HCT116 (cell line): ENCODE measurements around the gene KAT6B. TPM values are rescaled to one million over a fixed set of nuclear protein-coding genes. Genes with fewer than 3 reads are reported as not detected.

Experiments
- ATAC-seq: fragments of 200-7000 bp; cut with Tn5 transposase; 2 replicates; pipeline ENCODE4 v1.9.1; 2020; ENCODE audit warnings: mild to moderate bottlenecking, moderate library complexity
- BruUV-seq: library from RNA; stranded (reverse); fragments of 400-500 nt; replicated peaks from 2 replicates; lab custom pipeline; 2021; lab: Mats Ljungman, UMichigan
- CTCF ChIA-PET: fragments of 300-600 bp; sonication (Branson Sonifier 250); formaldehyde crosslinking; loops from one replicate; lab custom pipeline; 2021; ENCODE audit warnings: antibody characterized with exemption; lab: Charles Lee
- POLR2A ChIA-PET: fragments of 300-600, 350-600 bp; sonication (Branson Sonifier 250); formaldehyde crosslinking; loops from one replicate; lab custom pipeline; 2021; ENCODE audit warnings: antibody characterized with exemption; lab: Charles Lee
- RAD21 ChIA-PET, 2 experiments: fragments of 300-600 bp; sonication (Branson Sonifier 250); formaldehyde crosslinking; loops; one replicate each; lab custom pipeline; 2023; ENCODE audit warnings: low total read pairs in 2 of 2; ENCODE audit not compliant: uncharacterized antibody in 2 of 2, unreplicated experiment in 2 of 2, low non-redundant PET in 1 of 2; lab: Charles Lee
- DNase-seq: peaks from one replicate; pipeline ENCODE4 v3.0.0-alpha.2; 2010; ENCODE audit warnings: low read depth, low spot score
- H2AFZ ChIP-seq: fragments of 200-600 bp; shearing (Covaris generic), sonication (generic); 2 replicates; pipeline ENCODE4 v1.6.1; 2017; ENCODE audit warnings: low read depth, mixed run types, mixed read lengths, antibody characterized with exemption, low read length; ENCODE audit not compliant: poor library complexity, severe bottlenecking
- H3K27ac ChIP-seq: 2 replicates; pipeline ENCODE4 v1.5.1; 2012; ENCODE audit warnings: low read depth, low read length
- H3K27me3 ChIP-seq: fragments of 200-600 bp; sonication (generic); 2 replicates; pipeline ENCODE4 v1.6.1; 2016; ENCODE audit warnings: mixed run types, low read length, mixed read lengths; ENCODE audit not compliant: insufficient read depth
- H3K36me3 ChIP-seq, 2 experiments: fragments of 200-500 bp in 1 of 2; fragments of 200-600 bp in 1 of 2; sonication (Bioruptor generic) in 1 of 2; sonication (generic) in 1 of 2; 2 replicates each; pipeline versions ENCODE4 v1.5.1 to v1.6.1; 2014 to 2016; ENCODE audit warnings: low read length in 2 of 2, inconsistent platforms in 1 of 2, mixed read lengths in 1 of 2, mixed run types in 1 of 2; ENCODE audit not compliant: insufficient read depth in 2 of 2, control insufficient read depth in 1 of 2
- H3K4me1 ChIP-seq, 2 experiments: fragments of 200-600 bp in 1 of 2; sonication (generic) in 1 of 2; 2 replicates each; pipeline versions ENCODE4 v1.5.1 to v1.6.1; 2012 to 2017; ENCODE audit warnings: low read length in 2 of 2, inconsistent platforms in 1 of 2, mild to moderate bottlenecking in 1 of 2, mixed read lengths in 1 of 2, mixed run types in 1 of 2, moderate library complexity in 1 of 2; ENCODE audit not compliant: insufficient read depth in 2 of 2, control insufficient read depth in 1 of 2
- H3K4me2 ChIP-seq: fragments of 200-600 bp; sonication (generic); 2 replicates; pipeline ENCODE4 v1.6.1; 2017; ENCODE audit warnings: mixed run types, low read length, mixed read lengths
- H3K4me3 ChIP-seq, 2 experiments: fragments of 200-600 bp in 1 of 2; sonication (generic) in 1 of 2; replicated peaks in 1 of 2; 2 replicates each; pipeline ENCODE4 v1.5.1; 2011 to 2016; ENCODE audit warnings: low read length in 2 of 2, control low read depth in 1 of 2, low read depth in 1 of 2, mild to moderate bottlenecking in 1 of 2, mixed read lengths in 1 of 2, mixed run types in 1 of 2
- H3K79me2 ChIP-seq: fragments of 200-600 bp; sonication (generic); 2 replicates; pipeline ENCODE4 v1.6.1; 2017; ENCODE audit warnings: mild to moderate bottlenecking, mixed run types, low read length, moderate library complexity, mixed read lengths; ENCODE audit not compliant: insufficient read depth
- H3K9ac ChIP-seq: fragments of 200-600 bp; sonication (generic); 2 replicates; pipeline ENCODE4 v1.6.1; 2016; ENCODE audit warnings: low read length, mixed read lengths
- H3K9me2 ChIP-seq: fragments of 200-600 bp; sonication (generic), shearing (Covaris generic); 2 replicates; pipeline ENCODE4 v1.6.1; 2017; ENCODE audit warnings: mixed run types, mild to moderate bottlenecking, moderate library complexity; ENCODE audit not compliant: insufficient read depth
- H3K9me3 ChIP-seq, 2 experiments: fragments of 200-500 bp in 1 of 2; fragments of 200-600 bp in 1 of 2; sonication (Bioruptor generic) in 1 of 2; sonication (generic) in 1 of 2; 2 replicates each; pipeline ENCODE4 v1.6.1; 2014 to 2017; ENCODE audit warnings: low read length in 2 of 2, mixed read lengths in 2 of 2, inconsistent platforms in 1 of 2, low read depth in 1 of 2, mild to moderate bottlenecking in 1 of 2, mixed run types in 1 of 2, moderate library complexity in 1 of 2; ENCODE audit not compliant: control insufficient read depth in 1 of 2, insufficient read depth in 1 of 2
- H4K20me1 ChIP-seq: fragments of 200-600 bp; sonication (generic), shearing (Covaris generic); 2 replicates; pipeline ENCODE4 v1.6.1; 2017; ENCODE audit warnings: mixed run types, mild to moderate bottlenecking, moderate library complexity; ENCODE audit not compliant: insufficient read depth
- CBX3 ChIP-seq: IDR thresholded peaks from 2 replicates; pipeline ENCODE4 v1.6.1; 2012; ENCODE audit warnings: low read depth
- CTCF ChIP-seq, 3 experiments: fragments of 200-600 bp in 1 of 3; sonication (generic) in 1 of 3; IDR thresholded peaks in 2 of 3; conservative IDR thresholded peaks in 1 of 3; 2 replicates each; pipeline ENCODE4 v1.5.1; 2012 to 2017; ENCODE audit warnings: low read depth in 2 of 3, low read length in 2 of 3, antibody characterized with exemption in 1 of 3, borderline replicate concordance in 1 of 3, control low read depth in 1 of 3, mild to moderate bottlenecking in 1 of 3, mixed read lengths in 1 of 3, mixed run types in 1 of 3, moderate library complexity in 1 of 3; ENCODE audit not compliant: insufficient read depth in 1 of 3
- EGR1 ChIP-seq: IDR thresholded peaks from 2 replicates; pipeline ENCODE4 v1.6.1; 2012; ENCODE audit warnings: low read depth
- ELF1 ChIP-seq: IDR thresholded peaks from 2 replicates; pipeline ENCODE4 v1.6.1; 2012; ENCODE audit warnings: low read depth, borderline replicate concordance
- EZH2 ChIP-seq: fragments of 200-600 bp; sonication (generic); IDR thresholded peaks from 2 replicates; pipeline ENCODE4 v1.6.1; 2017; ENCODE audit warnings: antibody characterized with exemption, mixed run types
- JUND ChIP-seq: IDR thresholded peaks from 2 replicates; pipeline ENCODE4 v1.6.1; 2012
- POLR2A ChIP-seq: IDR thresholded peaks from 2 replicates; pipeline ENCODE4 v1.7.0; 2011; ENCODE audit warnings: borderline replicate concordance; ENCODE audit not compliant: insufficient read depth, insufficient read length; ENCODE audit errors: extremely low read depth
- POLR2AphosphoS5 ChIP-seq: IDR thresholded peaks from 2 replicates; pipeline ENCODE4 v1.6.1; 2011; ENCODE audit warnings: mild to moderate bottlenecking, low read depth, low read length, moderate library complexity
- RAD21 ChIP-seq: IDR thresholded peaks from 2 replicates; pipeline ENCODE4 v1.6.1; 2012; ENCODE audit warnings: low read depth, mild to moderate bottlenecking
- SIN3A ChIP-seq: IDR thresholded peaks from 2 replicates; pipeline ENCODE4 v1.6.1; 2012; ENCODE audit warnings: low read depth
- SP1 ChIP-seq: IDR thresholded peaks from 2 replicates; pipeline ENCODE4 v1.6.1; 2012; ENCODE audit warnings: low read depth
- SRF ChIP-seq: IDR thresholded peaks from 2 replicates; pipeline ENCODE4 v1.6.1; 2012; ENCODE audit warnings: low read depth
- TCF7L2 ChIP-seq: IDR thresholded peaks from 2 replicates; pipeline ENCODE4 v1.7.0; 2011; ENCODE audit warnings: borderline replicate concordance, inconsistent platforms; ENCODE audit not compliant: insufficient read depth, insufficient read length; ENCODE audit errors: extremely low read depth
- YY1 ChIP-seq: IDR thresholded peaks from 2 replicates; pipeline ENCODE4 v1.6.1; 2011; ENCODE audit warnings: low read length, low read depth, moderate library complexity, mild to moderate bottlenecking; ENCODE audit not compliant: insufficient replicate concordance; ENCODE audit errors: extremely low read depth
- ZFX ChIP-seq: fragments of 450-650 bp; IDR thresholded peaks from 2 replicates; pipeline ENCODE4 v1.6.1; 2017
- ZNF274 ChIP-seq: fragments of 200-500 bp; sonication (Bioruptor generic); IDR thresholded peaks from 2 replicates; pipeline ENCODE4 v1.6.1; 2014; ENCODE audit warnings: mild to moderate bottlenecking, low read depth, low read length, inconsistent platforms
- intact Hi-C: fragments of 100-400 bp; cut with micrococcal nuclease; formaldehyde crosslinking; loops from 2 replicates; pipeline ENCODE4 v1.10.0; 2022
- total RNA-seq: library from RNA; stranded (reverse); gene quantifications from one replicate; pipeline ENCODE4 v1.2.1, GENCODE V29; 2021; ENCODE audit not compliant: unreplicated experiment
- TF ChIP-seq, protein P1 (sequence below): IDR thresholded peaks from 2 replicates; pipeline ENCODE4 v1.6.1; 2011; ENCODE audit warnings: mild to moderate bottlenecking, low read length, moderate library complexity; ENCODE audit not compliant: insufficient replicate concordance; ENCODE audit errors: extremely low read depth
- TF ChIP-seq, protein P2 (sequence below): IDR thresholded peaks from 2 replicates; pipeline ENCODE4 v1.6.1; 2012
- TF ChIP-seq, protein P3 (sequence below): IDR thresholded peaks from 2 replicates; pipeline ENCODE4 v1.6.1; 2012; ENCODE audit warnings: low read depth

Gene KAT6B
- total RNA-seq, 1 experiment from 2014 or later = 17.8 TPM

GRCh38 chr10:74825371-74826141 is 844 bp upstream of the KAT6B start:
- Histone ChIP-seq H3K36me3 (no peaks in the 10 kb centered on the region), H3K9me2 (no peaks in the 10 kb centered on the region), H3K27me3 (no peaks in the 10 kb centered on the region), H4K20me1 (no peaks in the 10 kb centered on the region), H3K4me2 (peak overlapping the region; percentile 93), H2AFZ (no peak overlapping the region), H3K4me3 (peak overlapping the region; percentile 70 to 80), H3K4me1 (peaks cover 15 to 22% of the 10 kb centered on the region in 2 experiments), H3K27ac (peak overlapping the region; percentile 91), H3K9me3 (no peaks in the 10 kb centered on the region), H3K79me2 (peaks cover 14% of the 10 kb centered on the region), H3K9ac (peak overlapping the region; percentile 79)
- ATAC-seq = peak; percentile 42
- intact Hi-C loops = no loop called here
- ChIA-PET POLR2A (interaction anchor here (0.5 to 0.6 kb wide), 3 partner anchors 34 to 461 kb away, joined by 3 to 5 read pairs (median 3); no protein-coding TSS in a partner anchor), CTCF (interaction anchor here (0.9 kb wide), 1 partner anchor 410 kb away, joined by 3 read pairs; the partner anchor contains the start of gene COMTD1), RAD21 (interaction anchor here (0.6 to 1.0 kb wide), 4 partner anchors 22 to 409 kb away, joined by 3 to 5 read pairs (median 4); no protein-coding TSS in a partner anchor)
- no TSS peak for BruUV-seq
- no peak for DNase-seq
- TF ChIP-seq RAD21 = no peak; the same call in 1 of the 2 replicates
- TF ChIP-seq SIN3A = no peak
- TF ChIP-seq ZNF274 = no peak
- peak; percentile 64 for TF ChIP-seq POLR2AphosphoS5
- no peak for TF ChIP-seq ELF1
- TF ChIP-seq SRF = no peak; the same call in 1 of the 2 replicates
- TF ChIP-seq JUND = no peak
- TF ChIP-seq, protein P1, sequence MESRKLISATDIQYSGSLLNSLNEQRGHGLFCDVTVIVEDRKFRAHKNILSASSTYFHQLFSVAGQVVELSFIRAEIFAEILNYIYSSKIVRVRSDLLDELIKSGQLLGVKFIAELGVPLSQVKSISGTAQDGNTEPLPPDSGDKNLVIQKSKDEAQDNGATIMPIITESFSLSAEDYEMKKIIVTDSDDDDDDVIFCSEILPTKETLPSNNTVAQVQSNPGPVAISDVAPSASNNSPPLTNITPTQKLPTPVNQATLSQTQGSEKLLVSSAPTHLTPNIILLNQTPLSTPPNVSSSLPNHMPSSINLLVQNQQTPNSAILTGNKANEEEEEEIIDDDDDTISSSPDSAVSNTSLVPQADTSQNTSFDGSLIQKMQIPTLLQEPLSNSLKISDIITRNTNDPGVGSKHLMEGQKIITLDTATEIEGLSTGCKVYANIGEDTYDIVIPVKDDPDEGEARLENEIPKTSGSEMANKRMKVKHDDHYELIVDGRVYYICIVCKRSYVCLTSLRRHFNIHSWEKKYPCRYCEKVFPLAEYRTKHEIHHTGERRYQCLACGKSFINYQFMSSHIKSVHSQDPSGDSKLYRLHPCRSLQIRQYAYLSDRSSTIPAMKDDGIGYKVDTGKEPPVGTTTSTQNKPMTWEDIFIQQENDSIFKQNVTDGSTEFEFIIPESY = no peak
- TF ChIP-seq YY1 = no peak
- TF ChIP-seq, protein P2, sequence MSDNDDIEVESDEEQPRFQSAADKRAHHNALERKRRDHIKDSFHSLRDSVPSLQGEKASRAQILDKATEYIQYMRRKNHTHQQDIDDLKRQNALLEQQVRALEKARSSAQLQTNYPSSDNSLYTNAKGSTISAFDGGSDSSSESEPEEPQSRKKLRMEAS = peak; percentile 86
- no peak for TF ChIP-seq TCF7L2
- no peak for TF ChIP-seq EZH2
- peak; percentile 53; the same call in 1 of the 2 replicates for TF ChIP-seq CBX3
- no peak for TF ChIP-seq CTCF (IDR thresholded peaks at IDR 0.05 in 2 of 3, conservative IDR thresholded peaks at IDR 0.05 in 1 of 3; ENCODE audit: borderline replicate concordance in 1 of 3, insufficient read depth in 1 of 3, low read depth in 2 of 3, low read length in 2 of 3)
- TF ChIP-seq, protein P3, sequence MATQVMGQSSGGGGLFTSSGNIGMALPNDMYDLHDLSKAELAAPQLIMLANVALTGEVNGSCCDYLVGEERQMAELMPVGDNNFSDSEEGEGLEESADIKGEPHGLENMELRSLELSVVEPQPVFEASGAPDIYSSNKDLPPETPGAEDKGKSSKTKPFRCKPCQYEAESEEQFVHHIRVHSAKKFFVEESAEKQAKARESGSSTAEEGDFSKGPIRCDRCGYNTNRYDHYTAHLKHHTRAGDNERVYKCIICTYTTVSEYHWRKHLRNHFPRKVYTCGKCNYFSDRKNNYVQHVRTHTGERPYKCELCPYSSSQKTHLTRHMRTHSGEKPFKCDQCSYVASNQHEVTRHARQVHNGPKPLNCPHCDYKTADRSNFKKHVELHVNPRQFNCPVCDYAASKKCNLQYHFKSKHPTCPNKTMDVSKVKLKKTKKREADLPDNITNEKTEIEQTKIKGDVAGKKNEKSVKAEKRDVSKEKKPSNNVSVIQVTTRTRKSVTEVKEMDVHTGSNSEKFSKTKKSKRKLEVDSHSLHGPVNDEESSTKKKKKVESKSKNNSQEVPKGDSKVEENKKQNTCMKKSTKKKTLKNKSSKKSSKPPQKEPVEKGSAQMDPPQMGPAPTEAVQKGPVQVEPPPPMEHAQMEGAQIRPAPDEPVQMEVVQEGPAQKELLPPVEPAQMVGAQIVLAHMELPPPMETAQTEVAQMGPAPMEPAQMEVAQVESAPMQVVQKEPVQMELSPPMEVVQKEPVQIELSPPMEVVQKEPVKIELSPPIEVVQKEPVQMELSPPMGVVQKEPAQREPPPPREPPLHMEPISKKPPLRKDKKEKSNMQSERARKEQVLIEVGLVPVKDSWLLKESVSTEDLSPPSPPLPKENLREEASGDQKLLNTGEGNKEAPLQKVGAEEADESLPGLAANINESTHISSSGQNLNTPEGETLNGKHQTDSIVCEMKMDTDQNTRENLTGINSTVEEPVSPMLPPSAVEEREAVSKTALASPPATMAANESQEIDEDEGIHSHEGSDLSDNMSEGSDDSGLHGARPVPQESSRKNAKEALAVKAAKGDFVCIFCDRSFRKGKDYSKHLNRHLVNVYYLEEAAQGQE = no peak
- no peak for TF ChIP-seq SP1
- TF ChIP-seq POLR2A = no peak
- peak; percentile 58; the same call in 1 of the 2 replicates for TF ChIP-seq EGR1
- TF ChIP-seq ZFX = peak; percentile 23; the same call in 1 of the 2 replicates
